Ascending aorta (tissue), 2 donors: ENCODE measurements around the gene MBNL2. TPM values are rescaled to one million over a fixed set of nuclear protein-coding genes. Genes with fewer than 3 reads are reported as not detected.
"Not testable (repeated sequence)": the region's sequence is repeated elsewhere in the genome, so short reads cannot be mapped to it uniquely, and the experiment has no call there.

Experiments used
- DNase-seq, 2 donors: peaks; one replicate each; pipeline ENCODE4 v3.0.0-alpha.2; 2019; ENCODE audit warnings: low spot score in 2 of 2
- H3K27ac ChIP-seq, 2 donors: fragments of 200-600 bp; sonication (generic); one replicate each; pipeline ENCODE4 v1.5.1; 2016 to 2017; ENCODE audit warnings: mild to moderate bottlenecking in 1 of 2
- H3K27me3 ChIP-seq: fragments of 200-600 bp; sonication (generic); one replicate; pipeline ENCODE4 v1.5.1; 2017
- H3K36me3 ChIP-seq, 2 donors: fragments of 200-600 bp; sonication (generic); one replicate each; pipeline ENCODE4 v1.5.1; 2016
- H3K4me1 ChIP-seq, 2 donors: fragments of 200-600 bp; sonication (generic); one replicate each; pipeline ENCODE4 v1.5.1; 2016 to 2017; ENCODE audit warnings: mild to moderate bottlenecking in 1 of 2
- H3K4me3 ChIP-seq, 2 donors: fragments of 200-600 bp; sonication (generic); one replicate each; pipeline ENCODE4 v1.5.1; 2016 to 2017; ENCODE audit warnings: mild to moderate bottlenecking in 1 of 2
- H3K9me3 ChIP-seq, 2 donors: fragments of 200-600 bp; sonication (generic); one replicate each; pipeline ENCODE4 v1.5.1; 2016
- CTCF ChIP-seq, 3 experiments: fragments of 200-600 bp in 2 of 3; fragments of 450-650 bp in 1 of 3; sonication (generic) in 2 of 3; IDR thresholded peaks; one replicate each; pipeline ENCODE4 v1.5.1; 2016 to 2019; ENCODE audit warnings: antibody characterized with exemption in 3 of 3, mild to moderate bottlenecking in 1 of 3, moderate library complexity in 1 of 3
- intact Hi-C: fragments of 100-400 bp; cut with DNase I; formaldehyde crosslinking; loops from one replicate; pipeline ENCODE4 v1.15.1; 2023
- total RNA-seq: library from RNA; depleted of rRNA; stranded (reverse); fragments of >200 nt; gene quantifications from one replicate; pipeline ENCODE4 v1.1.0, GENCODE V29; 2016

Gene MBNL2
- total RNA-seq, 1 donor from 2014 or later, result 38.7 TPM

- Histone ChIP-seq H3K4me1 (no peaks in the 10 kb centered on the region), H3K27me3 (no peaks in the 10 kb centered on the region), H3K9me3 (no peaks in the 10 kb centered on the region), H3K36me3 (no peaks in the 10 kb centered on the region), H3K4me3 (no peak overlapping the region), H3K27ac (no peak overlapping the region)
- no peak for DNase-seq
- TF ChIP-seq CTCF (IDR thresholded peaks at IDR 0.05), result no peak
- intact Hi-C loops, result no loop called here
Measured at GRCh38 chr13:97200081-97200942, 21.8 kb upstream of the MBNL2 start.

- intact Hi-C loops, result no loop called here
- no peak for DNase-seq
Measured at GRCh38 chr13:97202761-97203160, 19.4 kb upstream of the MBNL2 start.

GRCh38 chr13:97205465-97205864 lies 16.7 kb upstream of the MBNL2 start:
- no peaks in the 10 kb centered on the region for H3K4me1 ChIP-seq
- no peaks in the 10 kb centered on the region for H3K36me3 ChIP-seq
- H3K4me3 ChIP-seq, result no peak overlapping the region
- no peak for DNase-seq
- H3K9me3 ChIP-seq, result no peaks in the 10 kb centered on the region
- TF ChIP-seq CTCF (IDR thresholded peaks at IDR 0.05), result no peak
- no peak overlapping the region for H3K27ac ChIP-seq
- intact Hi-C loops, result no loop called here
- H3K27me3 ChIP-seq, result no peaks in the 10 kb centered on the region

More at GRCh38 chr13:97202761-97203160, 19.4 kb upstream of the MBNL2 start:
- H3K27ac ChIP-seq, result no peak overlapping the region
- no peaks in the 10 kb centered on the region for H3K36me3 ChIP-seq
- TF ChIP-seq CTCF (IDR thresholded peaks at IDR 0.05), result no peak
- no peaks in the 10 kb centered on the region for H3K4me1 ChIP-seq
- H3K9me3 ChIP-seq, result no peaks in the 10 kb centered on the region
- H3K27me3 ChIP-seq, result no peaks in the 10 kb centered on the region
- no peak overlapping the region for H3K4me3 ChIP-seq

GRCh38 chr13:97205982-97206381 lies 16.2 kb upstream of the MBNL2 start:
- Histone ChIP-seq H3K4me1 (no peaks in the 10 kb centered on the region), H3K4me3 (no peak overlapping the region), H3K36me3 (no peaks in the 10 kb centered on the region), H3K27ac (no peak overlapping the region), H3K9me3 (no peaks in the 10 kb centered on the region), H3K27me3 (no peaks in the 10 kb centered on the region)
- TF ChIP-seq CTCF (IDR thresholded peaks at IDR 0.05), result no peak
- intact Hi-C loops, result no loop called here
- DNase-seq, result no peak

GRCh38 chr13:97207252-97207651 lies 14.9 kb upstream of the MBNL2 start:
- not testable (repeated sequence) for H3K36me3 ChIP-seq

GRCh38 chr13:97211300-97211699 lies 10.8 kb upstream of the MBNL2 start:
- no peaks in the 10 kb centered on the region for H3K4me1 ChIP-seq
- H3K27ac ChIP-seq, result no peak overlapping the region
- no peak overlapping the region for H3K4me3 ChIP-seq
- no peaks in the 10 kb centered on the region for H3K9me3 ChIP-seq
- no peaks in the 10 kb centered on the region for H3K36me3 ChIP-seq
- H3K27me3 ChIP-seq, result no peaks in the 10 kb centered on the region
- intact Hi-C loops, result loop anchor here (5.0 kb wide), 1 partner anchor 194 kb away; no protein-coding TSS in a partner anchor
- no peak for DNase-seq
- TF ChIP-seq CTCF (IDR thresholded peaks at IDR 0.05), result no peak

More at GRCh38 chr13:97207252-97207651, 14.9 kb upstream of the MBNL2 start:
- H3K9me3 ChIP-seq, intact Hi-C loops, H3K27me3 ChIP-seq, H3K4me1 ChIP-seq, H3K27ac ChIP-seq, DNase-seq, H3K4me3 ChIP-seq: not testable (repeated sequence)
